Measurements from ENCODE around the gene UCK1.

The UCK1 gene

DNA sequence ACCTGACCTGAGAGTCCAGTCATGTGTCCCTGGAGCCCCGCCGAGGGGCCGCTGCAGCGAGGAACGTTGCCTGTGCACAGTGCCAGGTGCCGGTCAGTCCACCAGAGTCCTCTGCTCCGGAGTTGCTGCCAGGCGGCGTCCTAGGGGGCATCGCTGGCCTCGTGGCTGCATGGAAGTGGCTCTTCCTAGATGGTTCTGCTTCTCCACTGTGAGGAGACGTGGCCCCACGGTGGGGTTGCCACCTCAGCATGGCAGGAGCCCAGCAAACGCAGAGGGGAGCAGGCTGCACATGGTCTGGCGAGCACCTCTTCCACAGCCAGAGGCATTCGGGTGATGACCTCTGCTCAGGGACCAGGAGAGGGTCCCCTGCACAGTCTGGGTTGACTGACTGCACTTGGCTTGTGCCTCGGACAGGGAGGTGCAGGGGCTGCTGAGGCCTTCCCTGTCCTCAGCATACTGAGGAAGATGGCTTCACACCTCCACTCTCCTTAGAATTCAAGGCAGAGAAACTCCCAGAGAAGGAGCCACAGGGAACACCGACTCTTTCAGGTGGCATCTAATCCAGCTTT, 54.2 kb downstream of the UCK1 start:
- no peak for DNase-seq

DNA sequence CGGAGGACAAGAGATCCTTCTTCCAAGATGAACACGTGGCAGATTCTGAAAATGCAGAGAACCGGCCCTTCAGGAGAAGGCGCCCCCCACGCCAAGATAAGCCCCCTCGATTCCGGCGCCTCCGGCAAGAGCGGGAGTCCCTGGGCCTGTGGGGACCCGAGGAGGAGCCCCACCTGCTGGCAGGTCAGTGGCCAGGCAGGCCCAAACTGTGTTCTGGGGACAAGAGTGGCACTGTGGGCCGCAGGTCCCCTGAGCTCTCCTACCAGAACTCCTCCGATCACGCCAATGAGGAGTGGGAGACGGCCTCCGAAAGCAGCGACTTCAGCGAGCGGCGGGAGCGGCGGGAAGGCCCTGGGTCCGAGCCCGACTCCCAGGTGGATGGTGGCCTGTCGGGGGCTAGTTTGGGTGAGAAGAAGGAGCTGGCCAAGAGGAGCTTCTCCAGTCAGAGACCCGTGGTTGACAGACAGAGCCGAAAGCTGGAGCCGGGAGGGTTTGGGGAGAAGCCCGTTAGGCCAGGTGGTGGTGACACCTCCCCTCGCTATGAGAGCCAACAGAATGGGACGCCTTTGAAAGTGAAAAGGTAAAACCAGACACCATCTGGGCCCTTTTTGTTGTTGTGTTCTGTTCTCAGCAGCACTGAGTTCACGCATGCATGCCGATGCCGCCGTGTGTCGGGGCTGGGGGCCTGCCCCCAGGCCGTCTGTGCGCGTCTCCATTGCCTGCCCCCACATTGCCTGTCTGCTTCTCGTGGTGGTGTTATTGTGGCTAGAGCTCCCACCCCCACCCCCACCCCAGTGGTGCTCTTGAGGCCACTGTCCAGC, 54.9 kb downstream of the UCK1 start:
- no peak for DNase-seq

DNA sequence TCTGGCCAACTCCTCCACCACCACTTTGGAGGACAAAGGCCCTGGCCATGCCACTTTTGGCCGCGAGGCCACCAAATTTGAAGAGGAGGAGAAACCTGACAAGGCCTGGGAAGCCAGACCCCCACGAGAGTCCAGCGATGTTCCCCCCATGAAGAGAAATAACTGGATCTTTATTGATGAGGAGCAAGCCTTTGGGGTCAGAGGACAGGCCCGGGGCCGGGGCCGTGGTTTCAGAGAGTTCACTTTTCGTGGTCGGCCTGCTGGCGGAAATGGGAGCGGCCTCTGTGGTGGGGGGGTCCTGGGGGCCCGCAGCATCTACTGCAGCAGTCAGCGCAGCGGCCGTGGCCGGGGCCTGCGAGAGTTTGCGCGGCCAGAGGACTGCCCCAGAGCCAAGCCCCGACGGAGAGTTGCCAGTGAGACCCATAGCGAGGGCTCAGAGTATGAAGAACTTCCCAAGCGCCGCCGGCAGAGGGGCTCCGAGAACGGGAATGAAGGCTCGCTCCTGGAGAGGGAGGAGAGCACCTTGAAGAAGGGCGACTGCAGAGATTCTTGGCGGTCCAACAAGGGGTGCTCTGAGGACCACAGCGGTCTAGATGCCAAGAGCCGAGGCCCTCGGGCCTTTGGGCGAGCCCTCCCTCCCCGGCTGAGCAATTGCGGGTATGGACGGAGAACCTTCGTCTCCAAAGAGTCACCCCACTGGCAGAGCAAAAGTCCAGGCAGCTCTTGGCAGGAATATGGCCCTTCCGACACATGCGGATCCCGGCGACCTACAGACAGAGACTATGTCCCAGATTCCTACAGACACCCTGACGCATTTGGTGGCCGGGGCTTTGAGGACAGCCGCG, 55.7 kb downstream of the UCK1 start:
- no peak for DNase-seq

DNA sequence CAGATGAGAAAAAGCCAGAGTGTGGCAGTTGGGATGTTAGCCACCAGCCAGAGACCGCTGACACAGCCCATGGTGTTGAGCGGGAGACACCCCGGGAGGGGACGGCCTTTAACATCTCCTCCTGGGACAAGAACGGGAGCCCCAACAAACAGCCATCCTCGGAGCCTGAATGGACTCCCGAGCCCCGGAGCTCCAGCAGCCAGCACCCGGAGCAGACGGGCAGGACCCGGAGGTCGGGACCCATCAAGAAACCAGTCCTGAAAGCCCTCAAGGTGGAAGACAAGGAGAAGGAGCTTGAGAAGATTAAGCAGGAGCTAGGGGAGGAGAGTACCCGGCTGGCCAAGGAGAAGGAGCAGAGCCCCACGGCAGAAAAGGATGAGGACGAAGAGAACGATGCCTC, 56.4 kb downstream of the UCK1 start:
- DNase-seq: no peak

DNA sequence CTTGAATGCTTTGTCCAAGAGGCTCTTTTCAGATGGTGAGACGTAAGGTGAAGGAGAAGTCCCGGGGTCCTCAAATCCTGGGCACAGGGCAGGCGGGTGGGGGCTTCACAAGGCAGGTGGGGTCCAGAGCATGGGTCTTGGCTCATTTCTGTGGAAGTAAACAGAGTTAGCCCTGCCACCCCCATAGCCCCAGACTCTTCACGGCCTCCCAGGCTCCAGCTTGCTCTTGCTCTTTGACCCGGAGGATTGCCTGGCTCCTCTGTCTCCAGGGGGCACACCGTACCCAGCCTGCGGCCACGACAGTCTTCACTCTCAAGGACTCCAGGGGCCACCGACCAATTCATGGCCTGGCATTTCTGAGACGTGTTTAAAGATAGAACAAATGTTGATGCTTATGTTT, 57.2 kb downstream of the UCK1 start:
- no peak for DNase-seq

All from effector CD8-positive, alpha-beta T cell (primary cell).